ENCODE results near the gene NTRK1.

Gene NTRK1

DNA sequence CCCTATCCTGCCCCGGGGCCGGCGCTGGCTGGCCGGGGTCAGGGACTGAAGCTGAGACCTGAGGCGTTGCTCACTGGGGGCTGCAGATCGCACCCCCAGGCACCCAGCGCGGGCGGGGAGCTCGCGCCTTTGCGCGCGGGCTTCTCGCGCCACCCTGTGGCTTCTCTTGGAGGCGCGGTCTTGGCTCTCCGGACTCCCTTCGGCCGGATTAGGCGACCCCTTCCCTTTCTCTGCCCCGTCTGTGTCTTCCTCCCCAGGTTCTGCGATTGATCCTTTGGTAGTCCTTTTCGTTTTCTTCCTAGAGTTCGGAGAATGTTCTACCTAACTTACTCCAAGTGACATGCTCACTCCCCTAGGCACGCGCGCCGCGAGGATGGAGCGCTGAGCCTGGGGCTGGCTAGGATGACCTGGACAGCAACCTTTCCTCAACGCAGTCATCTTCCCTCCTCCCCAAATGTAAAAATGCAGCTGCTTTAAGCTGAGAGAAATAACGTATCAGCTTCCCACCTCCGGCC lies 495 bp upstream of the NTRK1 start:
- TF ChIP-seq, protein P1, sequence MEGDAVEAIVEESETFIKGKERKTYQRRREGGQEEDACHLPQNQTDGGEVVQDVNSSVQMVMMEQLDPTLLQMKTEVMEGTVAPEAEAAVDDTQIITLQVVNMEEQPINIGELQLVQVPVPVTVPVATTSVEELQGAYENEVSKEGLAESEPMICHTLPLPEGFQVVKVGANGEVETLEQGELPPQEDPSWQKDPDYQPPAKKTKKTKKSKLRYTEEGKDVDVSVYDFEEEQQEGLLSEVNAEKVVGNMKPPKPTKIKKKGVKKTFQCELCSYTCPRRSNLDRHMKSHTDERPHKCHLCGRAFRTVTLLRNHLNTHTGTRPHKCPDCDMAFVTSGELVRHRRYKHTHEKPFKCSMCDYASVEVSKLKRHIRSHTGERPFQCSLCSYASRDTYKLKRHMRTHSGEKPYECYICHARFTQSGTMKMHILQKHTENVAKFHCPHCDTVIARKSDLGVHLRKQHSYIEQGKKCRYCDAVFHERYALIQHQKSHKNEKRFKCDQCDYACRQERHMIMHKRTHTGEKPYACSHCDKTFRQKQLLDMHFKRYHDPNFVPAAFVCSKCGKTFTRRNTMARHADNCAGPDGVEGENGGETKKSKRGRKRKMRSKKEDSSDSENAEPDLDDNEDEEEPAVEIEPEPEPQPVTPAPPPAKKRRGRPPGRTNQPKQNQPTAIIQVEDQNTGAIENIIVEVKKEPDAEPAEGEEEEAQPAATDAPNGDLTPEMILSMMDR (IDR thresholded peaks at IDR 0.05; ENCODE audit: control insufficient read depth, extremely low read depth, insufficient read depth): peak; percentile 69
- DNase-seq (ENCODE audit: low read depth): no peak
- H3K4me3 ChIP-seq (ENCODE audit: low read depth, low read length): no peak overlapping the region

DNA sequence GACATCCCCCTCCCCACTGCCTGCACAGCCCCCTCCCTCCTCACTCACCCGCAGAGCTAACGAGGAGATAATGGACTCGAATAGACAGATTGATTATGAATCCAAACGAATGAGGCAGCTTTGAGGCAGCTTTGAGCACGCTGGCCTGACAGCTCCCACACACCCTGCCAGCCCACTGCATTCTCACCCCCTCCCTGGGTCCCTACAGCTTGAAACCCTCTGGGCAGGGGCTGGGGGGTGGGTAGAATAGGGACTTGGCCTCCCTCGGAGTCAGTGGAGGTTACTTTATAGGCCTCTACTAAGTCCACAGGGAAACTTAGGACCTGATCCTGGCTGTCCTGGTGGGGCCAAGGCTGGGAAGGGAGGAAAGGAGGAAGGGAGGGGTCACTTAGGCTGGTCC lies 1.9 kb downstream of the NTRK1 start:
- no peak for DNase-seq (ENCODE audit: low read depth)
- TF ChIP-seq, protein P1 (IDR thresholded peaks at IDR 0.05; ENCODE audit: control insufficient read depth, extremely low read depth, insufficient read depth): no peak
- H3K4me3 ChIP-seq (ENCODE audit: low read depth, low read length): no peak overlapping the region

DNA sequence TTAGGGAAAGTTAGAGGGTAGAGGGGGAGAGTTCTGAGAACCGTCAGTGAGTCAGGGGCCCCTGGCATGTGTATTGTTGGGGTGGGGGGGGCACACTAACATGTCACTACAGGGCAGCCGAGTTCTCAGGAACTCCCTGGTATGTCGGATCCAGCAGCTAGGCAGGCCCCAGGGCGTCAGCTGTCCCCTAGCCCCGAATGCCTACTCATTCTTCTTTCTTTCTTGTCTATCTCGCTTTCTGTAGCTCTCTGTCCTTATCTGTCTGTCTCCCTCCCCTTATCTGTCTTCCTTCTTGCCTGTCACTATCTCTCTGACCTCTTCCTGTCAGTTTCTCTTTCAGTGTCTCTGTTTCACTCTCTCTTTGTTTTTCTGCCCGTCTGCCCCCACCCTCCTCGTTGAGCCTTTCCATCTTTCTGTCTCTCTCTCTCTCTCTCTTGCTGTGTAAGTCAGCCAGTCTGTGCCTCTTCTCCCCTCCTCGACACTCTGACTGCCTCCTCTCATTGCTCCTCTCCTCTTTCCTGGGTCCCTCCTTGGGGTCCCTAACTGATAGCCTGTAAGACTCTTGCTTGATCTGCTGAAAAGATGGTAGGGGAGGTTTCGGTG lies 2.4 kb downstream of the NTRK1 start:
- no peak overlapping the region for H3K4me3 ChIP-seq (ENCODE audit: low read depth, low read length)
- DNase-seq (ENCODE audit: low read depth): no peak
- TF ChIP-seq, protein P1 (IDR thresholded peaks at IDR 0.05; ENCODE audit: control insufficient read depth, extremely low read depth, insufficient read depth): no peak

- H3K4me3 ChIP-seq (ENCODE audit: low read depth, low read length): no peak overlapping the region
Observed at GRCh38 chr1:156863631-156864030, 3.0 kb downstream of the NTRK1 start.

GRCh38 chr1:156864796-156865195 lies 4.1 kb downstream of the NTRK1 start:
- no peak overlapping the region for H3K4me3 ChIP-seq (ENCODE audit: low read depth, low read length)
- no peak for DNase-seq (ENCODE audit: low read depth)
- TF ChIP-seq, protein P1 (IDR thresholded peaks at IDR 0.05; ENCODE audit: control insufficient read depth, extremely low read depth, insufficient read depth): no peak

More at GRCh38 chr1:156863631-156864030, 3.0 kb downstream of the NTRK1 start:
- no peak for DNase-seq (ENCODE audit: low read depth)
- TF ChIP-seq, protein P1 (IDR thresholded peaks at IDR 0.05; ENCODE audit: control insufficient read depth, extremely low read depth, insufficient read depth): no peak

- no peak for DNase-seq (ENCODE audit: low read depth)
- H3K4me3 ChIP-seq (ENCODE audit: low read depth, low read length): no peak overlapping the region
- TF ChIP-seq, protein P1 (IDR thresholded peaks at IDR 0.05; ENCODE audit: control insufficient read depth, extremely low read depth, insufficient read depth): no peak
Observed at GRCh38 chr1:156865258-156865657, 4.6 kb downstream of the NTRK1 start.

GRCh38 chr1:156865865-156866248 lies 5.2 kb downstream of the NTRK1 start:
- H3K4me3 ChIP-seq (ENCODE audit: low read depth, low read length): no peak overlapping the region
- no peak for DNase-seq (ENCODE audit: low read depth)
- TF ChIP-seq, protein P1 (IDR thresholded peaks at IDR 0.05; ENCODE audit: control insufficient read depth, extremely low read depth, insufficient read depth): no peak
